GDM1 (cell line): ENCODE results near the gene CYREN.

ENCODE experiments used
- DNase-seq: peaks from one replicate; lab custom pipeline; 2025; lab: John Stamatoyannopoulos, UW

Gene CYREN

GRCh38 chr7:135197343-135197742 lies 26.8 kb upstream of the CYREN start:
- no peak for DNase-seq

DNA sequence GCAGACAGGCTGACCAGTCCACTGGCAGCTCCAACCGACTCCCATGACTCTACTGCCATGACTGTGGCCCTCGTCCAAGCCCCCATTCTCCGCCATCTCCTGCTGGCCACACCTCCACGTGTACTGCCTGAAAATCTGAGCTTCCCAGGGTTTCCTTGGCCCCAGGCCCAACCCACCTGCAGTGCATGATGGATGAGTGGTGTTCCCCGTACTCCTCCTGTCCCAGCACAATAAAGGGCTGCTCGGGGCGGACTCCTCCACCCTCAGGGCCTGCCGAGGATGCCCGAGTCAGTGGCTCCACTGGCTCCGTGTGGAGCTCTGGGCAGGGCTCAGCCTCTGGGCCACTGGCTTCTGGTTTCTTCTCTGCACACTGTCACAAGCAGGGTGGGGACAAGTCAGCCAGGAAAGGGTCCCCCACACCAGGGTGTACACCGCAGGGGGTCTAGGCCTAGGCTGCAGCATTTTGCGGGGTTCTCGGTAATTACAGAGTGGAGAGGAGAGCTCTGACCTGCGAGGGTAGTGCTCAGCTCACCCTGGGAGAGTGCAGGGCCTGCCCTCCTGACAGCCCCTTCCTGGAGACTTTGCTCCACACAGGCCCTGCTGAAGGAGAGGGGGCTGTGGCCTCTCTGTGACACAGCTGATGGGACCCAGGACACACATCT lies 25.6 kb upstream of the CYREN start:
- DNase-seq: no peak

GRCh38 chr7:135195156-135195555 lies 24.6 kb upstream of the CYREN start:
- DNase-seq: no peak

- DNase-seq: no peak
Observed at GRCh38 chr7:135194494-135195095, 24.1 kb upstream of the CYREN start.

- no peak for DNase-seq
Observed at GRCh38 chr7:135193615-135194081, 23.1 kb upstream of the CYREN start.

GRCh38 chr7:135192914-135193536 lies 22.5 kb upstream of the CYREN start:
- no peak for DNase-seq

DNA sequence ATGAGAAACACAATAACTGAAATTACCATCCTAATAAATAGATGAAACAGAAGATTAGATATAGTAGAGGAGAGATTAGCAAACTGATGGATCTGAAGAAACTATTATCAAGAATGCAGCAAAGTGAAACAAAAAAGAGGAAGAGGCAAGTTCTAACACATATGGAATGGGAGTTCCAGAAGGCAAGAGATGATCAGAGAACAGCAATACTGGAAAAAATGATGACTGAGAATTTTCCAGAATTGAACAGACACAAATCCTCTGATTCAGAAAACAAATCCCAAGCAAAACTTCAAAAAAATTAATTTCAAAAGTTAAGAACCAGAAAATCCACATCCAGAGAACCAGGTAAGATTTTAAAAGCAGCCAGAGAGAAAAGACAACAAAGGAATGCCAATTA lies 20.2 kb upstream of the CYREN start:
- no peak for DNase-seq

GRCh38 chr7:135189961-135190360 lies 19.5 kb upstream of the CYREN start:
- no peak for DNase-seq

DNA sequence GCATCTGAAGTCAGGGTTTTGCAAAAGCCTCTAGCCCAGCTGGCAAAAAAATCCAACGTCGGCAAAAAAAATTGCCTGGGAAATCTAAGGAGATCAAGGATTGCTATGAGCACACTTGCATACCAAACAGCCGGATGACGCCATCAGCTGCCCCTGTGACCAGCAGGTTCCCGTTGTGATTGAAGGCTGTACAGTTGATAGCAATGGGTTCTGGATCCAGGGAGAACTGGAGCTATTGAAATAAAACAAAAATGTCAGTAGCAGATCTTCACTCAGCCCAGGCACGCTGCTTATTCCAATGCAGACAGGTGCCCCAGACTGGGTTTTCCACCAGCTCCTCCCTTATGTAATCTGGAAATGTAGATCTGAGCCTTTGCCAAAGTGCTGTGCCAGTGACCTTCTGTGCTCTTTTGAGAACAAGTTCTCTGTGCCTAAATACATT lies 18.7 kb upstream of the CYREN start:
- no peak for DNase-seq

- DNase-seq: no peak
Observed at GRCh38 chr7:135188298-135188984, 17.9 kb upstream of the CYREN start.

DNA sequence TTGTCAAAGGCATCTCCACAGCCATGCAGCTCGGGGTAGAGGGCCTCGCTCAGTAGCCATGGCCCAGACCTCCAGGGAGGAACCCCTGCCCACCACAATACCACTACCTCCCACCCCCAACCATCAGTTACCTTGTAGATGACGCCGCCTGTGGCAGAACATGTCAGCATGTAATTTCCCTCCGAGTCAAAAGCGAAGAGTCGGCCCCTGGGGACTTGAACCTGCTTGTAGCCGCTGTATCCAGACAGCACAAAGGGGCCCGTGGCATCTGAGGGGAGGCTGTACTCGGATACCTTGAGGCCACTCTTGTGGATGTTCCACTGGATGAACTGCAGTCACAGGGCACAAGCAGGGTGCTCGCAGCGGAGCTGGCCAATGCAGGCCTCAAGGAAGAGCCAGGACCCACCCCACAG lies 16.3 kb upstream of the CYREN start:
- no peak for DNase-seq

DNA sequence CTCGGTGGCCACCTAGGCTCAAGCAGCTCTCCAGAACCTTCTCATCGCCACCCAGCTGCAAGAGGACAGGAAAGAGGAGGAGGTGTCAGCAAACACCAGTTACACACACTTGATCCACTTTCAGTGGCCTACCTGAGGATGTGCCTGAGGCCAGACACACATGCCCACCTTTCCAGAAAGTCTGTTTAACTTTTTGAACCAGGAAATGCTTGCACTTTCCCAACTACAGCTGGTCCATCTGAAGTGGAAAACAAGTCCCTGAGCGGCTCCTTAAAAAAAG lies 15.7 kb upstream of the CYREN start:
- no peak for DNase-seq

- no peak for DNase-seq
Observed at GRCh38 chr7:135185471-135186260, 15.2 kb upstream of the CYREN start.

GRCh38 chr7:135184254-135184841 lies 13.8 kb upstream of the CYREN start:
- DNase-seq: no peak

DNA sequence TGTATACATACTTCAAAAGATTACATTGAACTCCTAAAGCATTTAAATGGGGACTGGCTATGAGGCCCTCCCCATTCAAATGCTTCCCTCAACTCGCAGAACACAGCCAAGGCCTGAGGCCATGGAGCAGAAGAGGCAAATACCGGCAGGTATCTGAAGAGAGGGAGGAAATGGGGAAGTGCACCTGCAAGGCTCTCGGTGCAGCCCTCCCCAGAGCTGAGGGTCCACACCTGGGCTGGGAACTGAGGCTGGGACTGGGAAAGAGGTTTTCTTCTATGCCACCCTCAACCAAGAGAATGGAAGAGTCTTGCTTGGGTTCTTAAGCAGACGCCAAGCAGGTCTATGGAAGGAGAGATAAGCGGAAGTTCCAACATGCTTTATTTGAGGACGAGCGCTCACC lies 13.0 kb upstream of the CYREN start:
- DNase-seq: no peak

DNA sequence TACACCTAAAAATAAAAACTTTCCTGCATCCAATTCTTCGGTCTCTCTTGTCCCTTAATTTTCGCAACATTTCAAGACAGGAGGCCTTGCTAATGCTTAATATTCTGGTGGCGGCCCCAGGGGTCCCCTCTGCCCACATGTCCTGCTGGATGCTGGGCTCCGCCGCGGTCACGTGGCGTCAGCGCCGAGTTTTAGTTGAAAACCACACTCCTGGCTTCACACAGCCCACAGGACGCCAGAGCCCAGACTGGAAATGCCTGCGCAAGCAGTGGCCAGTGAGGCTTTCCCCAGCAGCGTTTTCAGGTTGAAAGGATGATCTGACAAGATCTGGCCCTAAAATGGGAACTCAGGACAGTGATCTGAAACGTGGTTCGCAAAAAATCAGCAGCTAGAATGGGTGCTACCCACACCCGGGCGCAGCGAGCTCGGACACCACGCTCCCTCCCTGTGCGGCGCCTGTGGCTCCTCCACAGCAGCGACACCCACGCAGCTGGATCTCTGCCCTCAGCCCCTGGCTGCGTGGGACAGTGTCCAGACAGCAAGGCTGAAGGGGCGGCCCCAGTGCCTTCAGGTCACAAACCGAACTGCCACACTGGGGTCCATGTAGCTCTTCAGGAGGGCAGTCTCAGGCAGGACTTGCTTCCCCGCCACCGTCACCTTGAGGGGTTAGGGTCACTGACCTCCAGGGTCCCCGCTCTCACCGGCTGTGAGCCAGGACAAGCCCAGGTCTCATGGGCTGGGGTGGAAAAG lies 11.6 kb upstream of the CYREN start:
- no peak for DNase-seq

GRCh38 chr7:135181261-135181928 lies 10.9 kb upstream of the CYREN start:
- no peak for DNase-seq

GRCh38 chr7:135180122-135180521 lies 9.6 kb upstream of the CYREN start:
- no peak for DNase-seq

DNA sequence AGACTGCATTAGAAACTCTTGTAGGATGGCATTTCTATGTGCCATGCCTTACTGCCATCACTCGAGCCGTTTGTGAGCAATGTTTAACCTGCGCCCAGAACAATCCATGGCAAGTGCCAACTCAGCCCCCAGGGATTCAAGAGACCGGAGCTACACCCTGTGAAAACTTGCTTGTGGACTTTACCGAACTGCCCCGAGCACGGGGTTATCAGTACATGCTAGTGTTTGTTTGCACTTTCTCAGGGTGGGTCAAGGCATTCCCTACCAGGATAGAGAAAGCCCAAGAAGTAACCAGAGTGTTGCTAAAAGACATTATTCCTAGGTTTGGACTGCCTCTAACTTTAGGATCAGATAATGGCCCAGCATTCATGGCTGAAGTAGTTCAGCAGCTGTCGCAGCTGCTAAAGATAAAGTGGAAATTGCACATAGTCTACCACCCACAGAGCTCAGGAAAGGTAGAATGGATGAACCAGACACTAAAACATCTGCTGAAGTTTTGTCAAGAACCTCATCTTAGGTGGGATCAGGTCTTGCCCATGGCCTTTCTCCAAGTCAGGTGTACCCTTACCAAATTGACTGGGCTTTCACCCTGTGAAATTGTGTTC lies 8.9 kb upstream of the CYREN start:
- DNase-seq: no peak

DNA sequence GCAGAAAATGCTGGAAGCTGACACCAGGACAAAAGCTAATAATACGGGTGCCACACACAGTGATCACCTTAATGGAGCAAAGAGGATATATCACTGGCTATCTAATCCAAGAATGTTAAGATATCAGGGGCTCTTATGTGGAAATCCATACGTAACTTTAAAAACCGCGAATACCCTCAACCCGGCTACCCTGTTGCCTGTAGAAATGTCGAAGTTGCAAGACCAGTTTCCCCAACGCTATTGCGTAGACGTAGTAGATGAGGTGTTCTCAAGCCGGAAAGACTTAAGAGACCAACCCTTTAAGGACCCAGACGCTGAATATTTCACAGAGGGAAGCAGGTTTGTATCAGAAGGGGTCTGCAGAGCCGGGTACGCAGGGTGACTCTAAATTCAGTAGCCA lies 7.9 kb upstream of the CYREN start:
- DNase-seq: no peak
